HFF-Myc (cell line): ENCODE results near the gene SERPINA12.

Experiments
- DNase-seq: peaks from one replicate; pipeline ENCODE4 v3.0.0-alpha.2; 2011; ENCODE audit warnings: low read depth; ENCODE audit errors: extremely low read depth
- H3K4me3 ChIP-seq: replicated peaks from 2 replicates; pipeline ENCODE4 v1.5.1; 2011; ENCODE audit warnings: low read depth, mild to moderate bottlenecking, control low read depth, low read length
- CTCF ChIP-seq: IDR thresholded peaks from 2 replicates; pipeline ENCODE4 v1.5.1; 2012; ENCODE audit warnings: mild to moderate bottlenecking, low read depth, low read length, control low read depth; ENCODE audit errors: missing control alignments

Gene SERPINA12

GRCh38 chr14:94441531-94442205, 67.6 kb downstream of the SERPINA12 start:
- no peak overlapping the region for H3K4me3 ChIP-seq
- no peak for TF ChIP-seq CTCF

GRCh38 chr14:94441130-94441529, 68.1 kb downstream of the SERPINA12 start:
- DNase-seq: no peak
- TF ChIP-seq CTCF: no peak
- H3K4me3 ChIP-seq: no peak overlapping the region

More at GRCh38 chr14:94441531-94442205, 67.6 kb downstream of the SERPINA12 start:
- no peak for DNase-seq

GRCh38 chr14:94439453-94440057, 69.7 kb downstream of the SERPINA12 start:
- no peak for DNase-seq
- TF ChIP-seq CTCF: no peak
- H3K4me3 ChIP-seq: no peak overlapping the region
